GM12875 (cell line): ENCODE measurements around the gene UBE2D2.
A peak's percentile ranks its signal among the peaks of the same experiment; 100 is the strongest.

Experiments
- H3K4me3 ChIP-seq: one replicate; pipeline ENCODE4 v1.5.1; 2011; ENCODE audit warnings: low read depth, low read length, control low read depth
- CTCF ChIP-seq: IDR thresholded peaks from 2 replicates; pipeline ENCODE4 v1.5.1; 2011; ENCODE audit warnings: low read depth, mild to moderate bottlenecking, control low read depth, inconsistent platforms, low read length, moderate library complexity, borderline replicate concordance; ENCODE audit not compliant: insufficient read depth

UBE2D2 gene

GRCh38 chr5:139669662-139670368 lies 108.7 kb downstream of the UBE2D2 start:
- no peak for TF ChIP-seq CTCF
- H3K4me3 ChIP-seq, result peak overlapping the region; percentile 52

DNA sequence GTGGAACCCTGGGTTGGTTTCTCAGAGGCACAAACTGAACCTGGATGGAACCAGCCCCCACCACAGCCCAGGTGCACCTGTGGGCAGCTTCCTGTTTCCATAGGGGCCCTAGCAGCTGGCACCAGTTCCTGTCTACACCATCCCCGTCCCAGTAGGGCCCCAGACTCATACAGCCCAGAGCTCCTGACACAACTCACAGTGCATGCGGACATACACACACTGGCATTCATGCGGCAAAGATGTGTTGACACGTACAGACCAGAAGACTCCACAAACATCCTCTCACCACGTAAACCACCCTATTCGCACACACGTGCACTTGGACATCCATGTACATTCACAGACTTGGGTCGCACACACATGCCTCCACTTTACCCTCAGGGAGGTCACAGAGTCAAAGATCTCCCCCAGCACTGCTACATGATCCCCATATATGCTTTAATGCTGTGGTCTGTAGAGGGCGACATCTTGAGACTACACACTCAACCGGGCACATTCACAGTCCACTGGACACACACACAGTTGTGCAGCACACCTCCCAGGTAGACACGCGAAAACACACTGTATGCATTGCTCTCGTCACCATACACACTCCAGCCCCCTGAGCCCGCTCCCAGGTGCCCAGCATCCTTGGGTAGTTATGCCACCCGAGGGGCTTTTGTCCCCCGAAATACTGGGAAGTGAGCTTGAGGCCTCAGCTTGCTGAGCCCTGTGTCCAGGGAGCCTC lies 109.4 kb downstream of the UBE2D2 start:
- peak; percentile 46; the same call in 1 of the 2 replicates for TF ChIP-seq CTCF
- peak overlapping the region; percentile 52 for H3K4me3 ChIP-seq

DNA sequence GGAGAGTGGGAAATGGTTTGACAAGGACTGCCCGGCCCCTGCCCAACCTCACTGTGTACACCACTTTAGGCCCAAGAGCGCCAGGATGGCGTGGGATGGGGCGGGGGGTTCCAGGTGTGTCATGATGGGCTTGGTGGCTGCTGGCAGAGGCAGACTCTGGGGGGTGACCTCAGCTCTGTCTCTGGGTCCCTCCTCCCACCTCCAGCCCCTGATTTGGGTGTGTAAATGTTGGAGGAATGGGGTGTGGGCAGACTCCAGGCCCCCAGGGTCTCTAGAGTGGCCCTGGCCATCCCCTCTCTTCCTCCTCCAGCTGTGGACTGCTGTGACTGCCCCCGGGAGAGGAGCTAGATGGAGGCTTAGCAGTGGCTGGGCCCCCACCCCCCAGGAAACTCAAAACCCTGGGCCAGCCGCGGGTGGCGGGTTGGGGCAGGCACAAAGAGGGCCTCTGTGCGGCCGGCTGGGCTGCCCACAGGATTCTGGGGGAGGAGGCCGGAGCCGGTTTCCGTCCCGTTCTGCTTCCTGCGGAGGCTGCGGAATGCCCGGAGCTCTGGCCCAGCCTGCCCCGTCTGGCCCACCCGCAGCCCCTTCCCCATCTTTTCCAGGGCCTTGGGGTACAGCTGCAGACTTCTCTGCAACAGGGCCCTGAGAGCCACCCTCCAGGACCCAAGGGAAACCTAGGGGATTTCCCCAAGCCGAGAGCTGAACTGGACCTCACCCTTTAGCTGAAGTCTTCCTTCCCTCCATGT lies 110.1 kb downstream of the UBE2D2 start:
- TF ChIP-seq CTCF, result no peak
- peak overlapping the region; percentile 12 for H3K4me3 ChIP-seq

- H3K4me3 ChIP-seq, result no peak overlapping the region
- no peak for TF ChIP-seq CTCF
Measured at GRCh38 chr5:139675213-139675612, 114.1 kb downstream of the UBE2D2 start.

GRCh38 chr5:139675825-139676224 lies 114.7 kb downstream of the UBE2D2 start:
- TF ChIP-seq CTCF, result no peak
- H3K4me3 ChIP-seq, result no peak overlapping the region

GRCh38 chr5:139676406-139676805 lies 115.3 kb downstream of the UBE2D2 start:
- no peak for TF ChIP-seq CTCF
- no peak overlapping the region for H3K4me3 ChIP-seq
